ENCODE data around the gene KSR2.

DNA sequence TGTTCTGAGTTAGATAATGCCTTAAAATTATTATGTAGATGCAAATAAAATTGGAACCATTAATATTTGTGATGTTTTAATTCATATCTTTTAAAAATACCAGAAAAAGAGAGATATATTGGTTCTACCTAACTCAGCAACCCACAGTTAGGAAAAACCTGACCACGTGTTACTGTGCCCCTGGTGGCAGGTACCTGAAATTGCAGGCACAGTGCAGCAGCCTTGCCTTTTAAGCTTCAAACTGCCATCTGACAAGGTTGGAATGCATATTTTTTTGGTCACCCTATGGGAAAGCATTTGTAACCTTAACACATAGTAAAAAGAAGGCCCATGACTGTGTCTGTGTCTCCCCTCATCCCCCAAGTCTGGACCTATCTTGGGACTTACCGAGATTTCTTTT lies 498.0 kb downstream of the KSR2 start:
- TF ChIP-seq, protein P1, sequence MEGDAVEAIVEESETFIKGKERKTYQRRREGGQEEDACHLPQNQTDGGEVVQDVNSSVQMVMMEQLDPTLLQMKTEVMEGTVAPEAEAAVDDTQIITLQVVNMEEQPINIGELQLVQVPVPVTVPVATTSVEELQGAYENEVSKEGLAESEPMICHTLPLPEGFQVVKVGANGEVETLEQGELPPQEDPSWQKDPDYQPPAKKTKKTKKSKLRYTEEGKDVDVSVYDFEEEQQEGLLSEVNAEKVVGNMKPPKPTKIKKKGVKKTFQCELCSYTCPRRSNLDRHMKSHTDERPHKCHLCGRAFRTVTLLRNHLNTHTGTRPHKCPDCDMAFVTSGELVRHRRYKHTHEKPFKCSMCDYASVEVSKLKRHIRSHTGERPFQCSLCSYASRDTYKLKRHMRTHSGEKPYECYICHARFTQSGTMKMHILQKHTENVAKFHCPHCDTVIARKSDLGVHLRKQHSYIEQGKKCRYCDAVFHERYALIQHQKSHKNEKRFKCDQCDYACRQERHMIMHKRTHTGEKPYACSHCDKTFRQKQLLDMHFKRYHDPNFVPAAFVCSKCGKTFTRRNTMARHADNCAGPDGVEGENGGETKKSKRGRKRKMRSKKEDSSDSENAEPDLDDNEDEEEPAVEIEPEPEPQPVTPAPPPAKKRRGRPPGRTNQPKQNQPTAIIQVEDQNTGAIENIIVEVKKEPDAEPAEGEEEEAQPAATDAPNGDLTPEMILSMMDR (IDR thresholded peaks at IDR 0.05) = no peak
- TF ChIP-seq POLR2A (IDR thresholded peaks at IDR 0.05) (no peak), POLR2AphosphoS5 (IDR thresholded peaks at IDR 0.05) (no peak), EP300 (IDR thresholded peaks at IDR 0.05) (no peak)
